GM23338 (cell line): ENCODE measurements around the gene AOC1.

ENCODE experiments used
- CREB1 ChIP-seq: fragments of 250-450 bp; sonication (Bioruptor Pico); IDR thresholded peaks from 2 replicates; pipeline ENCODE4 v1.5.0; 2020; ENCODE audit warnings: low read depth, mild to moderate bottlenecking, moderate library complexity
- EZH2 ChIP-seq: fragments of 200-600 bp; sonication (generic); IDR thresholded peaks from one replicate; pipeline ENCODE4 v1.8.0; 2017; ENCODE audit warnings: antibody characterized with exemption, mild to moderate bottlenecking, low read depth; ENCODE audit not compliant: unreplicated experiment
- EZH2phosphoT487 ChIP-seq: fragments of 200-600 bp; sonication (generic); IDR thresholded peaks from one replicate; pipeline ENCODE4 v1.8.1; 2018; ENCODE audit warnings: antibody characterized with exemption; ENCODE audit not compliant: unreplicated experiment
- JUNB ChIP-seq: IDR thresholded peaks from one replicate; pipeline ENCODE4 v1.6.1; 2016; ENCODE audit warnings: antibody characterized with exemption; ENCODE audit not compliant: unreplicated experiment
- NANOG ChIP-seq: IDR thresholded peaks from 2 replicates; pipeline ENCODE4 v1.6.1; 2016; ENCODE audit warnings: antibody characterized with exemption, borderline replicate concordance
- POLR2AphosphoS5 ChIP-seq: IDR thresholded peaks from 2 replicates; pipeline ENCODE4 v1.6.1; 2016; ENCODE audit warnings: antibody characterized with exemption, low read depth
- ZNF114 ChIP-seq: fragments of 250-450 bp; sonication (Bioruptor Pico); IDR thresholded peaks from 2 replicates; pipeline ENCODE4 v1.5.0; 2020; ENCODE audit warnings: mild to moderate bottlenecking, moderate library complexity
- TF ChIP-seq, protein P1 (sequence below), 2 experiments: fragments of 200-600 bp in 1 of 2; sonication (generic) in 1 of 2; conservative IDR thresholded peaks; 2 replicates each; pipeline versions ENCODE4 v1.5.1 to v1.6.1; 2016 to 2017; ENCODE audit warnings: antibody characterized with exemption in 2 of 2, low read depth in 2 of 2, mild to moderate bottlenecking in 2 of 2, moderate library complexity in 1 of 2
- TF ChIP-seq, protein P2 (sequence below): IDR thresholded peaks from 2 replicates; pipeline ENCODE4 v1.6.1; 2016; ENCODE audit warnings: antibody characterized with exemption
- TF ChIP-seq, protein P3 (sequence below): IDR thresholded peaks from one replicate; pipeline ENCODE4 v1.6.1; 2018; ENCODE audit warnings: antibody characterized with exemption; ENCODE audit not compliant: unreplicated experiment

DNA sequence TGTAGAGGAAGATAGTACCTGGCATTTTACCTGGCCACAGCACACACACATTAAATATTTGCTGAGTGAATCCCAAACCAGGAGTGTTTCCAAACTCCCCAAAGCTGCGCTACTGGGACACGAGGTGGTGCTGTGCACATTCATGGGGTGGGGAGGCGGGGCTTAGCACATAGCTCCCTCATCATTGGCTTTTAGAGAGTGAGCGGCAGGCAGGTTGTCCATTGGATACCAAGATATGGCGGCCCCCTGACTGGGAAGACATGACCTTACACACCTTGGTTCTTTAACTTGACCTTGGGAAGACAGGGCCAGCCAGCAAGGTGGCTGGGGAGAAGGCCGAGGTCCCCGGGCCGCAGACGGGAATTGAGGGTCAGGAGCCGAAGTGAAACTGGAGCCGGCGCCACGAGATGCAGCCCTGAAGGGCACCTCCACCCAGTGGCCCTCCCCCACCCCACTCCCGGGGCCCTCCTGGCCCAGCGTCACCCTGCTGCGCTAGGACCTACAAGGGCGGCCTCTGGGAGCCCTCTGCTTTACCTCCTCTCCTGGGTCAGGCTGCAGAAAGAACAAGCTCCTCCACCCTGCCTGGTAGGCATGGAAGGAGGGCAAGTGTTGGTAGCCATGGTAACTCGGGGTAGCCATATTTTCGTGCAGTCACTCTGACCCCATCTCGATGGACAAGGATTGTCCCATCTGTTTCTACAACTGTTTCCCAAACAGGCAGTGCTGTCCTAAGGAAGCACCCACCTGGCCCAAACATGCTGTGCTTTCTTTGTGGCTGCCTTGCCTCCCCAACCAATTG is 27.7 kb upstream of the AOC1 start:
- TF ChIP-seq, protein P1, sequence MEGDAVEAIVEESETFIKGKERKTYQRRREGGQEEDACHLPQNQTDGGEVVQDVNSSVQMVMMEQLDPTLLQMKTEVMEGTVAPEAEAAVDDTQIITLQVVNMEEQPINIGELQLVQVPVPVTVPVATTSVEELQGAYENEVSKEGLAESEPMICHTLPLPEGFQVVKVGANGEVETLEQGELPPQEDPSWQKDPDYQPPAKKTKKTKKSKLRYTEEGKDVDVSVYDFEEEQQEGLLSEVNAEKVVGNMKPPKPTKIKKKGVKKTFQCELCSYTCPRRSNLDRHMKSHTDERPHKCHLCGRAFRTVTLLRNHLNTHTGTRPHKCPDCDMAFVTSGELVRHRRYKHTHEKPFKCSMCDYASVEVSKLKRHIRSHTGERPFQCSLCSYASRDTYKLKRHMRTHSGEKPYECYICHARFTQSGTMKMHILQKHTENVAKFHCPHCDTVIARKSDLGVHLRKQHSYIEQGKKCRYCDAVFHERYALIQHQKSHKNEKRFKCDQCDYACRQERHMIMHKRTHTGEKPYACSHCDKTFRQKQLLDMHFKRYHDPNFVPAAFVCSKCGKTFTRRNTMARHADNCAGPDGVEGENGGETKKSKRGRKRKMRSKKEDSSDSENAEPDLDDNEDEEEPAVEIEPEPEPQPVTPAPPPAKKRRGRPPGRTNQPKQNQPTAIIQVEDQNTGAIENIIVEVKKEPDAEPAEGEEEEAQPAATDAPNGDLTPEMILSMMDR (conservative IDR thresholded peaks at IDR 0.05; ENCODE audit: low read depth in 2 of 2): no peak
- TF ChIP-seq EZH2phosphoT487: no peak
- no peak for TF ChIP-seq ZNF114 (CRISPR knock-in tag)
- no peak for TF ChIP-seq EZH2
- no peak for TF ChIP-seq JUNB
- TF ChIP-seq POLR2AphosphoS5: no peak
- no peak for TF ChIP-seq NANOG
- TF ChIP-seq, protein P2, sequence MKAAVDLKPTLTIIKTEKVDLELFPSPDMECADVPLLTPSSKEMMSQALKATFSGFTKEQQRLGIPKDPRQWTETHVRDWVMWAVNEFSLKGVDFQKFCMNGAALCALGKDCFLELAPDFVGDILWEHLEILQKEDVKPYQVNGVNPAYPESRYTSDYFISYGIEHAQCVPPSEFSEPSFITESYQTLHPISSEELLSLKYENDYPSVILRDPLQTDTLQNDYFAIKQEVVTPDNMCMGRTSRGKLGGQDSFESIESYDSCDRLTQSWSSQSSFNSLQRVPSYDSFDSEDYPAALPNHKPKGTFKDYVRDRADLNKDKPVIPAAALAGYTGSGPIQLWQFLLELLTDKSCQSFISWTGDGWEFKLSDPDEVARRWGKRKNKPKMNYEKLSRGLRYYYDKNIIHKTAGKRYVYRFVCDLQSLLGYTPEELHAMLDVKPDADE: no peak
- TF ChIP-seq CREB1 (CRISPR knock-in tag): no peak
- TF ChIP-seq, protein P3, sequence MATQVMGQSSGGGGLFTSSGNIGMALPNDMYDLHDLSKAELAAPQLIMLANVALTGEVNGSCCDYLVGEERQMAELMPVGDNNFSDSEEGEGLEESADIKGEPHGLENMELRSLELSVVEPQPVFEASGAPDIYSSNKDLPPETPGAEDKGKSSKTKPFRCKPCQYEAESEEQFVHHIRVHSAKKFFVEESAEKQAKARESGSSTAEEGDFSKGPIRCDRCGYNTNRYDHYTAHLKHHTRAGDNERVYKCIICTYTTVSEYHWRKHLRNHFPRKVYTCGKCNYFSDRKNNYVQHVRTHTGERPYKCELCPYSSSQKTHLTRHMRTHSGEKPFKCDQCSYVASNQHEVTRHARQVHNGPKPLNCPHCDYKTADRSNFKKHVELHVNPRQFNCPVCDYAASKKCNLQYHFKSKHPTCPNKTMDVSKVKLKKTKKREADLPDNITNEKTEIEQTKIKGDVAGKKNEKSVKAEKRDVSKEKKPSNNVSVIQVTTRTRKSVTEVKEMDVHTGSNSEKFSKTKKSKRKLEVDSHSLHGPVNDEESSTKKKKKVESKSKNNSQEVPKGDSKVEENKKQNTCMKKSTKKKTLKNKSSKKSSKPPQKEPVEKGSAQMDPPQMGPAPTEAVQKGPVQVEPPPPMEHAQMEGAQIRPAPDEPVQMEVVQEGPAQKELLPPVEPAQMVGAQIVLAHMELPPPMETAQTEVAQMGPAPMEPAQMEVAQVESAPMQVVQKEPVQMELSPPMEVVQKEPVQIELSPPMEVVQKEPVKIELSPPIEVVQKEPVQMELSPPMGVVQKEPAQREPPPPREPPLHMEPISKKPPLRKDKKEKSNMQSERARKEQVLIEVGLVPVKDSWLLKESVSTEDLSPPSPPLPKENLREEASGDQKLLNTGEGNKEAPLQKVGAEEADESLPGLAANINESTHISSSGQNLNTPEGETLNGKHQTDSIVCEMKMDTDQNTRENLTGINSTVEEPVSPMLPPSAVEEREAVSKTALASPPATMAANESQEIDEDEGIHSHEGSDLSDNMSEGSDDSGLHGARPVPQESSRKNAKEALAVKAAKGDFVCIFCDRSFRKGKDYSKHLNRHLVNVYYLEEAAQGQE: no peak
